HG03354 (cell line): Measurements from ENCODE around the gene STIM1.
"Not testable (repeated sequence)": the region's sequence is repeated elsewhere in the genome, so short reads cannot be mapped to it uniquely, and the experiment has no call there.

Experiments used
- ATAC-seq: cut with Tn5 transposase; IDR thresholded peaks from one replicate; pipeline ENCODE4 v1.9.1; 2021; ENCODE audit warnings: mild to moderate bottlenecking; ENCODE audit not compliant: unreplicated experiment, poor library complexity, severe bottlenecking

STIM1 gene

GRCh38 chr11:3877364-3878257, 22.1 kb downstream of the STIM1 start:
- ATAC-seq, result no peak

GRCh38 chr11:3878258-3878584, 22.8 kb downstream of the STIM1 start:
- no peak for ATAC-seq

GRCh38 chr11:3879216-3879966, 23.9 kb downstream of the STIM1 start:
- peak; percentile 50 for ATAC-seq

GRCh38 chr11:3879967-3880542, 24.6 kb downstream of the STIM1 start:
- ATAC-seq, result peak; percentile 50

- peak; percentile 51 for ATAC-seq
These were observed 25.3 kb downstream of the STIM1 start for GRCh38 chr11:3880724-3881123.

GRCh38 chr11:3882655-3883054, 27.2 kb downstream of the STIM1 start:
- no peak for ATAC-seq

GRCh38 chr11:3885855-3886254, 30.4 kb downstream of the STIM1 start:
- no peak for ATAC-seq

- no peak for ATAC-seq
These were observed 31.5 kb downstream of the STIM1 start for GRCh38 chr11:3886985-3887384.

GRCh38 chr11:3888876-3889275, 33.4 kb downstream of the STIM1 start:
- no peak for ATAC-seq

- no peak for ATAC-seq
These were observed 34.5 kb downstream of the STIM1 start for GRCh38 chr11:3890014-3890413.

- ATAC-seq, result no peak
These were observed 35.3 kb downstream of the STIM1 start for GRCh38 chr11:3890806-3891205.

GRCh38 chr11:3891751-3892150, 36.3 kb downstream of the STIM1 start:
- ATAC-seq, result no peak

GRCh38 chr11:3892156-3892555, 36.7 kb downstream of the STIM1 start:
- ATAC-seq, result no peak

GRCh38 chr11:3893311-3893710, 37.8 kb downstream of the STIM1 start:
- ATAC-seq, result no peak

- ATAC-seq, result peak; percentile 98
These were observed 38.8 kb downstream of the STIM1 start for GRCh38 chr11:3894128-3894731.

GRCh38 chr11:3896644-3897043, 41.2 kb downstream of the STIM1 start:
- ATAC-seq, result no peak

- not testable (repeated sequence) for ATAC-seq
These were observed 44.8 kb downstream of the STIM1 start for GRCh38 chr11:3900230-3900629.

- no peak for ATAC-seq
These were observed 46.0 kb downstream of the STIM1 start for GRCh38 chr11:3901249-3902025.

GRCh38 chr11:3902441-3902840, 47.0 kb downstream of the STIM1 start:
- no peak for ATAC-seq
